HT-29 (cell line): ENCODE measurements around the gene TMEM59L. TPM values are rescaled to one million over a fixed set of nuclear protein-coding genes. Genes with fewer than 3 reads are reported as not detected.

Experiments
- DNase-seq: peaks from one replicate; pipeline ENCODE4 v3.0.0-alpha.2; 2015; ENCODE audit warnings: low spot score
- total RNA-seq: library from RNA; depleted of rRNA; stranded (reverse); fragments of >200 nt; shearing (Covaris generic); gene quantifications from 2 replicates; pipeline ENCODE4 v1.2.3, GENCODE V29; 2014

Gene TMEM59L
- total RNA-seq, 1 experiment from 2014 or later = not detected

DNA sequence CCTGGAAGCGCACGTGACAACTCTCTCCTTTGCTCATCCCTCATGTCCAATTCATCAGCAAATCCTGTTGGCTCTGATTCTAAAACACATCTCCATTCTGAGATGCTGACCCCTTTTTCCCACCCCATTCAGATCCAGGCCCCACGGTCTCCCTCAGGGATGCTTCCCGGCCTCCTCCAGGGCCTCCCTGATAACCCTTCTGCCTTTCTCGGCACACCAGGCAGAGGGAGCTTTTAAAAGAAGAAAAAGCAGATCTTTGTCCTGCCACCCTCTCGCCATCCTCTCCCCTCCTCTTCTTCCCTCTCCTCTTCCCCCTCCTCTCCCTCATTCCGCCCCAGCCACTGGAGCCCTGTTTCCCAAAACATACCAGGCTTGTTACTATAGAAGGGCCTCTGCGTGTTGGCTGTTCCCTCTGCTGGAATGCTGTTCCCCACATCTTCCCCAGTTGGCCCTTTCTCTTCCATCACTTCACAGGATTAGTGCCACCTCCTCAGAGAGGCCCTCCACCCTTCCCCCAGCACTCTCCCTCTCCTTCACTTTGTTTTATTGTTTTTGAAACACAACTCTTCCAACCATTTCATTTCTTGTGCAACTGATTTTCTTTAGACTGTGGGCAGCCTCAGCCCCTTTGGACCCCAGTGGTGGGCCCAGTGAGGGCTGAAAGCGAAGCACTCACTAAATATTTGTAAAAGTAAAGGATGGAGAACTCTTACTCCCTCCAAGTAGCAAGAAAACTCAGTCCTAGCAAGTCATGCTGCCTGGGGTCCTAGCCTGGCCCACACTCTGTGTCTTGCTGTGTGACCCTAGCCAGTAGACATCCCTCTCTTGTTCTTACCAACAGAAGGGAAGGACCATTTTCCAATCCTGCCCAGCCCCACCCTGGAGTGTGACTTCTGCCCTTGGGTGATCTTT is 3.6 kb upstream of the TMEM59L start:
- no peak for DNase-seq

DNA sequence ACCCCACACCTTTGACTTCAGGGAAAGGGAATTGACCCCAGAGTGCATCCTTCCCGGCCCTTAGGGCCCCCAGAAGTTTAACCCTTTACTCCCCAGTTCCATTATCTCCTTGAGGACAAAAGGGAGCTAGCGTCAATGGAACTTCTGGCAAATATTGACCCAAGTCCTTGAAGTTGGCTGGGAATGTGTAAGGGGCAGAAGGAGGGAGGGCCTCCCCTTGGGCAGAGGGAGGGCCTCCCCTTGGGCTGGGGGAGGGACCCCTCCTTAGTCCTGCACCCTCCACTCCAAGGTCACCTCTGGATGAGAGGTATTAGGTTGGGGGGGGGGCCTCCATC is 3.0 kb upstream of the TMEM59L start:
- no peak for DNase-seq

DNA sequence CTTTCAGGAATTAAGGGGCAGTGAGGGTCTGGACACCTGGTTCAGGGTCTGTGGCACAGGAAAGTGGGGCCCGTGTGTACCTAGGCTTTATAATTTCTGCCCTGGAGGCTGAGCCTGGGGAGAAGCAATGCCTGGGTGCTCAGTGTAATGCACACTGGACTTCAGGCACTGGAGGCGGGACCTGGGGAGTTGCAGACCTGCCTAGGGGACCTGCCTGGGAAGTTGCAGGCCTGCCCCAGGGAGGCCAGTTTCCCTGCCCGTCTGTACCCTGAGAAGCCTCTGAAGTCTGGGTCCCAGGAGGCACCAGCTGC is 2.5 kb upstream of the TMEM59L start:
- DNase-seq = no peak

DNA sequence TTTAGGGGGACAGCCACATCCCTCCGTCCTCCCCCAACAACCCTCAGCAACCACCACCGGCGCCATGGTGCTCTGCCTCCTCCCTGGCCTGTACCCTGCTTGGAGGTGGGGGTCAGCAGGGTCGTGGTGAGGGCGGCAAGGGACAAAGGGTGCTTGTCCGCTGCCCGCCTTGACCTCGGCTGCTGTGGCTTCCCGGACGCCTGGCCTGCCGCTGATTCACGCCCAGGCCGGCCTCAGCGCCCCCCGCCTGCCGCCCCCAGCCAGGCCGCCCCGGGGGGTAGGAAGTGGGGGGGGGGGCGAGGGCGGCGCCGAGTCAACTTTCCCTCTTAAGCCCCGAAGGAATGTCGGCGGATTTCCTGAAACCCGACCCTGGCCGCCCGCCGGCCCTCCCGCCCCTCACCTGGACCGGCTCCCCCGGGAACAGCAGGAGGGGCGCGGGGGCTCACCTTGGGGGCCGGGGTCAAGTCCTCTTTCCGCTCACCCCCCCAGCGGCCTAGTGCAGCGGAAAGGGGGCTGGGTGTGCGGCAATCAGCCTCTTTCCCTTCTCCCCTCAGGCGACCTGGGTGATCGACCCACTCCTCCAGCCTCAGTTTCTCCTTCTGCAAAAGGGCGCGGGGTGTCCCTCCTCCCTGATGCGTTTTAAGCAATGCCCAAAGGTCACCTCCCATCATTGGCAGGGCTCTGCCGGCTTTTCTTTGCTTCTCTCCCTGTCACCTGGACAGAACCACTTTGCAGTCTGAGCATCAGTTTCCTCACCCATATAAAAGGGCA is 1.9 kb upstream of the TMEM59L start:
- no peak for DNase-seq

DNA sequence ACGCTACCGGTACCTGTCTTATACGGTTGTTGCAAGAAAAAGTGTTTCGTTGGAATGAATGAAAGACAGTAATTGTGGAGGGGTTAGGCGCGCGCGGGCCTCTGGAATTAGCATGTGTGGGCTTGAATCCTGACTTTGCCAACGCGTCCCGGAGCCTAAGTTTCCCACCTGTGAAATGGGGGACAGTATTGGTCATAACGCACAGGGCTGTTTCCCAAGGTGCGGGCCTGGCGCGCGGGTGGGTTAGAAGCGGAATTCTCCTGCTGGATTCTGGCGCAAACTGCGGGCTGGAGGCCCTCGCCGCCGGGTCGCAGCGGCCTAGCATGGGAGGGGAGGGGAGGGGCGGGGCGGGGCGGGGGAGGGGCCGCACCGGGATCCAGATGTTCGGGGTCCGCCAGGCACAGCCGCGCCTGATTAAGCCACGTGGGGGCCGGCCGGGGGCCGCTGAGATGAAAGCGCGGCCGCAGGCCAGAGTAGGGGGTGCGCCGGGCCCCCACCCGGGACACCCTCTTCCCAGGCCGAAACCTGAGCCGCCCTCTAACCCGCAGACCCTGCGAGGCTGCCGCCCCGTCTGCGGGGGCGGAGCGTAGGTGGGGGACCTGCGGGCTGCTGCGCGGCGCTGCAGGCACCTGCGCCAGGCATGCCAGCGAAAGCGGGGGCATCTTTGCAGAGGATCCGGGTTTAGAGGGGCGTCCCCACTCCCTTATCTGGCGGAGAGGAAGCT is 1.2 kb upstream of the TMEM59L start:
- DNase-seq = no peak

DNA sequence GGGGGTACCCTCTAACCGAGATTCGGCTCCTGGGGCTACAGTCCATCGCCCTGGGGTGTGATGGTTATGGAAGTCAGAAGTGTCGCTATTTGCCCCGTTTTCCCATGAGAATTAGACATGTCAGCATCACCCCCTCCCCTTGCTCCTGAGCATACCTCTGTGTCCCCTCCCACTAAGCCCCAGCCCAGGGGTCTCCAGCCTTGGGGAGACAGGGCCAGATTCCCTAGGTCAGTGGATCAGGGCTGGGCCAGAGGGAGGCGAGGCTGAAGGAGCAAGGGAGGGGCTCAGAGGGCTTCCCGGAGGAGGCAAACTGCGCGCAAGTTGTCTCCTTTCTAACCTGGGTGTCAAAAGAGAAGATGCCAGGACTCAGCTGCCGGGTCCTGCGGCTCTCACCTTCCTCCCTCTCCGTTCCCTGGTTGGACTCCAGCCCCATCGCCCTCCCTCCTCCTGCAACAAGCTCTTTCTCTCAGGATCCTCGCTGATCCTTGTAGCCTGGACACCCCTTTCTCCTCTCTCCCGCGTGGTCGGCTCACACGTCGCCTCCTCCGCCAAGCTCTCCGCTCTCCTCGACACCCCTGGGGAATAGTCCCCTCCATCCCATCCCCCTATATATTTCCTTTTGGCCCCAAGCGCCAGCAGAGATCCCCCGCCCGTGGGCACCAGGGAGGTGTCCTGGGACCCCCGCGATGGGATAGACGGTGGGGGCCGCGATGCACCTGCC is 459 bp upstream of the TMEM59L start:
- DNase-seq = no peak

DNA sequence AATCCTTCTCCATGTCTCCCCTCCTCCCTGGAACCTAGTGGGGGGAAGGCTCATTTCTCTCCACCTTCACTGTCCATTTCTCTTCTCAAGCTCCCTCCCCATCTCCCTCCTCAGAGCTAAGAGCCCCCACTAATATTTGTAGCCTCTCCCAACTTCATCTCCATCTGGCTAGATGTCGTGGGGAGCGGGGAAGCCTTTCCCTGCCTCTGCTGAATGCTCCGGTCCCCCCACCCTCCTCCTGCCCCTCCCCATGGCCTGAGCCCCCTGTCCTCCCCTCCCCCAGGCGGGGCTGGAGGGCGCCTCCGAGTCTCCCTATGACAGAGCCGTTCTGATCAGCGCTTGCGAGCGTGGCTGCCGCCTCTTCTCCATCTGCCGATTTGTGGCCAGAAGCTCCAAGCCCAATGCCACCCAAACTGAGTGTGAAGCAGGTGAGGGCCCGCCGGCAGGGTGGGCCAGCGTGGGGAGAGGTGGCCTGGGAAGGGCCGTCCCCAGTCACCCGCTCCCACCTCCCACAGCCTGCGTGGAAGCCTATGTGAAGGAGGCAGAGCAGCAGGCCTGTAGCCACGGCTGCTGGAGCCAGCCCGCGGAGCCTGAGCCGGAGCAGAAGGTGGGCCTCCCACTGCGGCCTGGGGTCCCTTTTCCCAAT is 1.0 kb downstream of the TMEM59L start:
- DNase-seq = no peak

DNA sequence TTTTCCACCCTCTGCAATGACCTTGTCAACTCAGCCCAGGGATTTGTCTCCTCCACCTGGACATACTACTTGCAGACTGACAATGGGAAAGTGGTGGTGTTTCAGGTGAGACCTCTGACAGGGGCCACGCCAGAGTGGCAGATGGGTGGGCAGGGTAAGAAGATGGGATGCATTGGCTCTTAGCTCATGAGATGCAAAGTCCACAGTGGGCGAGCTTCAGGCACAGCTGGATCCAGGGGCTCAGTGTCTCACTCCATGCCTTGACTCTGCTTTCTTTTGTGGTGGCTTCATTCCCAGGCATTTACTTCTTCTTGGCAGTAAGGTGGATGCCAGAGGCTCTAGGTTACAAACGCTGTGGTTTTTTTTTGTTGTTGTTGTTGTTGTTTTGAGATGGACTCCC is 3.4 kb downstream of the TMEM59L start:
- DNase-seq = no peak

DNA sequence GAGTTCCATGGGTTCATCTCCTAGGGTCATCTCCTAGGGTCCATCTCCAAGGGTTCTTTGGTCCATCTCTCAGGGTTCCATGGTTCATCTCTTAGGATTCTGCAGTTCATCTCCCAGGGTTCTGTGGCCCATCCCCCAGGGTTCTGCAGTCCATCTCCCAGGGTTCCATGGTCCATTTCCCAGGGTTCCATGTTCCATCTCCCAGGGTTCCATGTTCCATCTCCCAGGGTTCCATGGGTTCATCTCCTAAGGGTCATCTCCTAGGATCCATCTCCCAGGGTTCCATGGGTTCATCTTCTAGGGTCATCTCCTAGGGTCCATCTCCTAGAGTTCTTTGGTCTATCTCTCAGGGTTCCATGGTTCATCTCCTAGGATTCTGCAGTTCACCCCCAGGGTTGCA is 4.9 kb downstream of the TMEM59L start:
- no peak for DNase-seq

DNA sequence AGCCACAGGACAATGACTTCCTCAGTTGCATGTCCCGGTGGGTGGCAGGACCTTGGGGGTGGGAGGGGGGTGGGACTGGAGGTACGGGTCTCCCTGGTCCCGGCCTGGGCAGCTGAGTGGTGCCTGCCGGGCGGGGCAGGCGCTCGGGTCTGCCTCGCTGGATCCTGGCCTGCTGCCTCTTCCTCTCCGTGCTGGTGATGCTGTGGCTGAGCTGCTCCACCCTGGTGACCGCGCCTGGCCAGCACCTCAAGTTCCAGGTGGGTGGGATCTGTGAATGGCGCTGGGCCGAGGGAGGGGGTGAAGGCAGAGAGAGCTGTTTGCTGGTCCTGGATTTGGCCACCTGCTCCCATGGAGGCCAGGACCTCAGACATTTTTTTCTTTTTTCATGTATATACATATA is 5.6 kb downstream of the TMEM59L start:
- DNase-seq = no peak

DNA sequence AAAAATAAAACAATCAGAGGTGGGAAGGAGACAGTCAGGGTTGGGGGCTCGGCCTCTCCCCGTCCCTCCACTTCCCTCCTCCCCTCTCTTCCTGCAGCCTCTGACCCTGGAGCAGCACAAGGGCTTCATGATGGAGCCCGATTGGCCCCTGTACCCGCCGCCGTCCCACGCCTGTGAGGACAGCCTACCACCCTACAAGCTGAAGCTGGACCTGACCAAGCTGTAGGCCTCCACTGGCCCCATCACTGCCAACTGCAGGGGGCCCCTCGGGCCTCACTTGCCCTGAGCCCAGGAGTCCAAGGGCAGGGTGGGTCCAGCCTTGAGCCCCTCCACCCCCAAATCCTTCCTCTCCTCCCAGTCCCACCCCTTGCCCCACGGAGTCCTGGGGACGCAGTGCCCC is 7.6 kb downstream of the TMEM59L start:
- no peak for DNase-seq

DNA sequence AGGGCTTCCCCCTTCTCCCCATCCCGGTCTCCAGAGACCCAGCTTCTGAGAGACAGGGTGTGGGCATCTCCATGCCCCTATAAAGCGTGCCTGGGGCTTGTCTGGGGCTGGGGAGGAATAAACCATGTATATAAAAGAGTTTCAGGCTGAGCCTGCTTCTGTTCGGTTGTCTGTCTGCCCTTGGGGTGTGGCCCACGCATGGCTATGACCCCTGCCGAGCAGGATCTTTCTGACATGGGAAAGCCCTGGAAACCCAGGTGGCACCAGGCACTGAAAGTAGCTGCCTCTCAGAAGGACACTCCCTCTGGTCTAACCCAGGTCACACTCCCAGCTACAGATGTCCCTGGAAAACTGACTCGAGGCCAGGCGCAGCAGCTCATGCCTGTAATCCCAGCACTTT is 8.2 kb downstream of the TMEM59L start:
- DNase-seq = no peak

DNA sequence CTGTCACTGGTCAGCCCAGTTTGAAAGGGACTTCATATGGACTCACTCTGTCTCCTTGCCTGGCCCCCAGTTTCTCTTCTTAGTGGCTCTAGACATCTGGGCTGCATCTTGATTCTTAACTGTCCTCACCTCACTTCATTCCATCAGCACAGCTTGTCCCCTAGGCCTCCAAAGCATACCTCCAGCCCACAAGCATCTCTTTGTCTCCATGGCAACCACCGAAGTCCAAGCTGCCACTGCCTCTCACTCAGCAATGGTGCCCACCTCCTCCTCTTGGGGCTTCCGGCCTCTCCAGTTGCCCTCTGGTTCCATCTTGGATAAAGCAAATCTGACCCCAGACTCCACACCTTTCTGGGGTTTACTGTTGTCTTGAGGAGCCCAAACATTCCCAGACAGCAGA is 14.2 kb downstream of the TMEM59L start:
- DNase-seq = no peak

DNA sequence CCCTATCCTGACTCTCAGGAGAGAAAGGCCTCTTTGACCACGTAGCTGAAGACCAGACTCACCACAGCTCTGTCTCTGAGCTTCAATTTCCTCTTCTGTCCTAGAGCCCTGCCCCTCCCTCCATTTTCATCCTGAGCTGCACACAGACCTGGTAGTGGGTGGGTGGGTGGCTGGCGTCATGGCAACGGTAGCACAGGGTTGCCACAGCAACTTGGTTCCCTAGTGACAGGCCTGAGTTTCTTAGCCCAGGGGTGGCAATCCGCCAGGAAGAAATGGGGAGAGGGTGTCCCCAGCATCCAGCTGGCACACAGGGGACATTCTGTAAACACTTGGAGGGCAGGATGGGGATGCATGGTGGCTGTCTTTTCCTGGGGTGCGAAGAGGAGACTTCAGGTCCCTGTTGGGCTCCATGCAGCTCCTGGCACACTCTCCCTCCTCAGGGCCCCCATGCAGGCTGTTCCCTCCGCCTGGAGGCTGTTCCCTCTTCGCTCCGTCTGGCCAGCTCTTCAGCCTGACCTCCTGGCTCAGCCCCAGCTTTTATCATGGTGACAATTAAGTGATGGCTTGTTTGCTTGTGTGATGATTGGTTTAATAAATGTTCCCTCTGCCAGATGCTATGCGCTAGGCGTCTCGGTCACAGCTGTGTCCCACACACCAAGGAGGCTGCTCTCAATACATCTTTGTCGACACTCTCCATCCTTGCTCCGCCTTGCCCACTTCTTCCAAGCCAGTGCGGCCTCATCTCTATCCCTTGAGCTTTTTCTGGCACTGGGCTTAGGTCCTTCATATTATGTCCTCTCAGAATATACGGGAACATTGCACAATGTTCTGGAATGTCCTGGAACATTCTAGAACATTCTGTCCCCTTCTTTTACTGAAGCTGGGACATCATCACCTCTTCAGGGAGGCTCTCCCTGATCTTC is 16.8 kb downstream of the TMEM59L start:
- no peak for DNase-seq

DNA sequence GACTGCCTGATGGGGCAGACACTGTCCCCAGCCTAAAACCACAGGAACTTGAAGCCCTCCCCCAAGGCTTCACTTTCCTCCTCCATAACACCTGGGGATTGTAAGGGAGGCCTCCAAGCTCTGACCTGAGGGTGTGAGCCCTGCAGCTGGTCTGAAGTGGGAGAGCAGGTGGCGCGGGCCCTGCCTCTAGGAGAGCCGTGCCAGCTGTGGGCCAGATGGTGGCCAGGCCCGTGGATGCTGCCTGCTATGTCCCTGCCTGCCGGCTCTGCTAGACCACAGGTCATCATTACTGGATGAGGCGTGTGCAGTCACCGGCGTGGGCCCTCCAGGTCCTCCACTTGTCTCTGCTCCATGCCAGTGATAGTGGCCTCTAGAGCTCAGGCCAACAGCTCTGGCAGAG is 20.7 kb downstream of the TMEM59L start:
- no peak for DNase-seq

DNA sequence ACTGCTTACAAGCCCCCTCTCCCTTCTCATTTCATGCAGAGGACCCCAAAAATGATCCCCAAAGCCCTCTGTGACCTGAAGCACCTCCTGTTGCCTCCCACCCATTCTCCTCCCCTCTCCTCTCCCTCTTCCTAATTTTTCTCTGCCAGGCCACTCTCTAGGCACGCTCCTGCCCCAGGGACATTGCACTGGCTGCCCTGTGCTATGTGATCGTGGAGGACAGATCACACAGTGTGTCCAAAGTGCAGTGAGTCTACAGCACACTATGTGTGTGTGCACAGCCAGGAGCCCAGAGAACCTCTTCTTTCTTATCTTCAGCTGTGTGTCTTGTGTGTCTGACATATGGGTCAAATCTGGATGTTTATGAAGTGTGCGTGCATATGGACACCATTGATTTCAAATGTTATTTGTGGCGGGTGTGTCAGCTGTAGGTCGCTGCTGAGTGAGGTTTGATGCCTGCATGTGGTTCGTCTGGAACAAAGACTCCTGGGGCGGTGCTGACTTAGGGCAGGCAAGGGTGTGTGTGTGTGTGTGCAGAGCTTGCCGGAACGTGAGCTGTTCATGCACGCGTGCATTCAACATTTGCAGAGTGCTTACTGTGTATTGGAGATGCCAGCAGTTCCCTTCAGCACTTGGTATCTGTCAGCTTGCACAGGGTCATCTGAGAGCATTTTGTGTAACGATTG is 22.1 kb downstream of the TMEM59L start:
- DNase-seq = no peak

DNA sequence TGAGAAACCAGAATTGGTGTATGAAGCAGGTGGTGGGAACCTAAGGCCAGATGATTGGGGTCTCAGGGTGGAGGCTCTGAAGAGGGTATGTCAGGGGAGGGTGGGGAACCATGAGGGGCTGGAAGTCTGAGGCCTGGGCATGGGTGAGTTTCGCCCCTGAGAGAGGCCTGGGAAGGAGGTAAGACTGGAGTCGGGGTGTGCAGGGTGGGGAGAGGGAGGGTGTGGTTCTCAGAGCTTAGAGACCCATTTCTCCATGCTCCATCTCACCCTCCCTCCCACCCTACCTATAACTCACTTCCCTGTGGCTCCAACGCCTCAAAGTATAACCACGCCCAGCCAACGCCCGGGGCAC is 23.1 kb downstream of the TMEM59L start:
- DNase-seq = no peak

DNA sequence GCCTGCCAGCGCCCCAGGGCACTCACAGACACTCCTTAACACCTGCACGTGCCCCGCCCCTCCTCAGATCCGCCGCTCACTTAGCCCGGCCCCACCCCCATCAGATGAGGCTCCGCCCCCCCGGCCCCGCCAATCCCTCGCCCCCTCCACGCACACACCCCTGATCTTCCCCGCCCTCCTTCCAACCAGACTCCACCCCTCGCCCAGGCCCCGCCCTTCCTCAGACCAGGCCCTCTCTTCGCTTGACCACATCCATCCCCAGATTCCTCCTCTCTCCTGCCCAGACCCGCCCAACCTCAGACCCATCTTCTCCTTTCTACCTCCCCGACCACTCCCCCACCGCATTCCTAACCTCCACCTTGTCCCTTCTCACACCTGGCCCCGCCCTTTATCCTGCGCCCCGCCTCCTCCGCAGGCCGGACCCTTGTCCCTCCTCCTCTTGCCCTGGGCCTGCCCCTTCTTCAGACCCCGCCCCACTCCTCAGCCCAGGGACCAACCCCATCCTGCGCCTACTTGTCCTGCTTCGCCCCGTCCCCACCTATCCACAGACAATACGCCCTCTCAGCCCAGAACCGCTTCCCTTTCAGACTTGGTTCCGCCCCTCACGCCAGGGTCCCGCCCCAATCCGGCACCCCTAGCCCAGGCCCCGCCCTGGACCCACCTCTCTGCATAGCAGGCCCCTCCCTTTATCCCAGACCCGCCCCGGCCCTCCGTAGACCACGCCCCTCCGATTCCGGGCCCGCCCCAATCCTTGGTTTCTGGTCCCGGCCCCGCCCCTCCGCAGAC is 23.7 kb downstream of the TMEM59L start:
- DNase-seq = peak; percentile 89
